Adrenal gland (tissue), 5 donors: ENCODE measurements around the gene USF2.

ENCODE experiments used
- POLR2A ChIP-seq, 2 donors: fragments of 450-650 bp; IDR thresholded peaks; one replicate each; pipeline ENCODE4 v1.6.1; 2017; ENCODE audit warnings: antibody characterized with exemption in 2 of 2, mild to moderate bottlenecking in 2 of 2, moderate library complexity in 1 of 2
- TF ChIP-seq, protein P1 (sequence below), 6 experiments: fragments of 450-650 bp in 4 of 6; fragments of 200-600 bp in 2 of 6; sonication (generic) in 1 of 6; IDR thresholded peaks; 1 replicate in 5 of 6; 2 replicates in 1 of 6; pipeline versions ENCODE4 v1.5.1 to v1.8.0; 2016 to 2021; ENCODE audit warnings: antibody characterized with exemption in 6 of 6, mild to moderate bottlenecking in 2 of 6, moderate library complexity in 1 of 6
- donor health status: DM: no; HTN: no; CAD: no.

- TF ChIP-seq, protein P1, sequence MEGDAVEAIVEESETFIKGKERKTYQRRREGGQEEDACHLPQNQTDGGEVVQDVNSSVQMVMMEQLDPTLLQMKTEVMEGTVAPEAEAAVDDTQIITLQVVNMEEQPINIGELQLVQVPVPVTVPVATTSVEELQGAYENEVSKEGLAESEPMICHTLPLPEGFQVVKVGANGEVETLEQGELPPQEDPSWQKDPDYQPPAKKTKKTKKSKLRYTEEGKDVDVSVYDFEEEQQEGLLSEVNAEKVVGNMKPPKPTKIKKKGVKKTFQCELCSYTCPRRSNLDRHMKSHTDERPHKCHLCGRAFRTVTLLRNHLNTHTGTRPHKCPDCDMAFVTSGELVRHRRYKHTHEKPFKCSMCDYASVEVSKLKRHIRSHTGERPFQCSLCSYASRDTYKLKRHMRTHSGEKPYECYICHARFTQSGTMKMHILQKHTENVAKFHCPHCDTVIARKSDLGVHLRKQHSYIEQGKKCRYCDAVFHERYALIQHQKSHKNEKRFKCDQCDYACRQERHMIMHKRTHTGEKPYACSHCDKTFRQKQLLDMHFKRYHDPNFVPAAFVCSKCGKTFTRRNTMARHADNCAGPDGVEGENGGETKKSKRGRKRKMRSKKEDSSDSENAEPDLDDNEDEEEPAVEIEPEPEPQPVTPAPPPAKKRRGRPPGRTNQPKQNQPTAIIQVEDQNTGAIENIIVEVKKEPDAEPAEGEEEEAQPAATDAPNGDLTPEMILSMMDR (IDR thresholded peaks at IDR 0.05) = no peak
- TF ChIP-seq POLR2A (IDR thresholded peaks at IDR 0.05) = no peak
Observed at GRCh38 chr19:35222373-35223015, 46.3 kb upstream of the USF2 start.
